ENCODE measurements around the gene KIF2A. TPM values are rescaled to one million over a fixed set of nuclear protein-coding genes. Genes with fewer than 3 reads are reported as not detected.
"Not testable (repeated sequence)": the region's sequence is repeated elsewhere in the genome, so short reads cannot be mapped to it uniquely, and the experiment has no call there.

The KIF2A gene
- polyA plus RNA-seq, 1 donor: 38.6 TPM

GRCh38 chr5:62288118-62288517 lies 17.9 kb upstream of the KIF2A start:
- Histone ChIP-seq H3K4me1 (ENCODE audit: control insufficient read depth, insufficient read depth, low read length) (peaks cover 21% of the 10 kb centered on the region), H3K36me3 (ENCODE audit: control insufficient read depth, insufficient read depth, low read length) (no peaks in the 10 kb centered on the region), H3K4me3 (ENCODE audit: low read length) (no peak overlapping the region), H3K27me3 (ENCODE audit: control insufficient read depth, insufficient read depth, low read length) (no peaks in the 10 kb centered on the region), H3K27ac (ENCODE audit: low read length) (no peak overlapping the region), H3K9me3 (ENCODE audit: control insufficient read depth, low read depth, low read length) (peaks cover 3% of the 10 kb centered on the region)
- DNase-seq: no peak
- WGBS (ENCODE audit: insufficient coverage, low lambda C conversion rate): no CpG with 5 or more reads among the region's 1 CpG

DNA sequence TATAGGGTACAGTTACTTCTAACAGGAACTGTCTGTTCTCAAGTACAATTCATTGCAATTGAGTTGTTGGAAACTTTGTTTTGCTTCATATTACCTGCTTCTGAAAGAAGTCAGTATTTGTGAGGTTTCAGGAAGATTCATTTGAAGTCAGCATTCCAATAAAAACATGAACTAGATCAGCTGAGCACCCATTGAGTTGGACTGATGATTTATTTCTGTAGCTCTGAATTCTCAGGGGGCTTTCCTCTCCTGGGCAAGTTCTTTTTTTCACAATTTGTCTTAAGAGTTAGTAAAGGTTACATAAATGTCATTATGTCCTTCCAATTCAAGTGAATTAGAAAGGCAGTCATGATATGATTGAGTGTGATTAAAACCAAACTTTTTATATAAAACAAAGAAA lies 16.2 kb upstream of the KIF2A start:
- Histone ChIP-seq H3K27me3 (ENCODE audit: control insufficient read depth, insufficient read depth, low read length) (no peaks in the 10 kb centered on the region), H3K4me3 (ENCODE audit: low read length) (no peak overlapping the region), H3K36me3 (ENCODE audit: control insufficient read depth, insufficient read depth, low read length) (no peaks in the 10 kb centered on the region), H3K9me3 (ENCODE audit: control insufficient read depth, low read depth, low read length) (peaks cover 3% of the 10 kb centered on the region), H3K27ac (ENCODE audit: low read length) (no peak overlapping the region), H3K4me1 (ENCODE audit: control insufficient read depth, insufficient read depth, low read length) (peaks cover 10% of the 10 kb centered on the region)
- DNase-seq: no peak

DNA sequence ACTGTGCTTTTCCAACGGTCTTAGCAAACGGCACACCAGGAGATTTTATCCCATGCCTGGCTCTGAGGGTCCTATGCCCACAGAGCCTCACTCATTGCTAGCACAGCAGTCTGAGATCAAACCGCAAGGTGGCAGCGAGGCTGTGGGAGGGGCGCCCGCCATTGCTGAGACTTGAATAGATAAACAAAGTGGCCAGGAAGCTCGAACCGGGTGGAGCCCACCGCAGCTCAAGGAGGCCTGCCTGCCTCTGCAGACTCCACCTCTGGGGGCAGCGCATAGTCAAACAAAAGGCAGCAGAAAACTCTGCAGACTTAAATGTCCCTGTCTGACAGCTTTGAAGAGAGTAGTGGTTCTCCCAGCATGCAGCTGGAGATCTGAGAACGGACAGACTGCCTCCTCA lies 14.2 kb upstream of the KIF2A start:
- not testable (repeated sequence) for H3K9me3 ChIP-seq (ENCODE audit: control insufficient read depth, low read depth, low read length); H3K36me3 ChIP-seq (ENCODE audit: control insufficient read depth, insufficient read depth, low read length); H3K4me1 ChIP-seq (ENCODE audit: control insufficient read depth, insufficient read depth, low read length); H3K27ac ChIP-seq (ENCODE audit: low read length); H3K4me3 ChIP-seq (ENCODE audit: low read length); H3K27me3 ChIP-seq (ENCODE audit: control insufficient read depth, insufficient read depth, low read length); DNase-seq
- no CpG with 5 or more reads among the region's 11 CpGs for WGBS (ENCODE audit: insufficient coverage, low lambda C conversion rate)

- Histone ChIP-seq H3K27me3 (ENCODE audit: control insufficient read depth, insufficient read depth, low read length) (no peaks in the 10 kb centered on the region), H3K36me3 (ENCODE audit: control insufficient read depth, insufficient read depth, low read length) (no peaks in the 10 kb centered on the region), H3K4me1 (ENCODE audit: control insufficient read depth, insufficient read depth, low read length) (no peaks in the 10 kb centered on the region), H3K4me3 (ENCODE audit: low read length) (no peak overlapping the region), H3K27ac (ENCODE audit: low read length) (no peak overlapping the region), H3K9me3 (ENCODE audit: control insufficient read depth, low read depth, low read length) (no peaks in the 10 kb centered on the region)
- no peak for DNase-seq
- 83% methylated on average over 2 of the region's 2 CpGs for WGBS (ENCODE audit: insufficient coverage, low lambda C conversion rate)
Observed at GRCh38 chr5:62296998-62297397, 9.0 kb upstream of the KIF2A start.

- H3K4me3 ChIP-seq (ENCODE audit: low read length): no peak overlapping the region
- H3K27ac ChIP-seq (ENCODE audit: low read length): no peak overlapping the region
- no peak for DNase-seq
- no peaks in the 10 kb centered on the region for H3K9me3 ChIP-seq (ENCODE audit: control insufficient read depth, low read depth, low read length)
- H3K36me3 ChIP-seq (ENCODE audit: control insufficient read depth, insufficient read depth, low read length): no peaks in the 10 kb centered on the region
- no peaks in the 10 kb centered on the region for H3K4me1 ChIP-seq (ENCODE audit: control insufficient read depth, insufficient read depth, low read length)
- H3K27me3 ChIP-seq (ENCODE audit: control insufficient read depth, insufficient read depth, low read length): no peaks in the 10 kb centered on the region
- no CpG with 5 or more reads among the region's 3 CpGs for WGBS (ENCODE audit: insufficient coverage, low lambda C conversion rate)
Observed at GRCh38 chr5:62298118-62298517, 7.9 kb upstream of the KIF2A start.

DNA sequence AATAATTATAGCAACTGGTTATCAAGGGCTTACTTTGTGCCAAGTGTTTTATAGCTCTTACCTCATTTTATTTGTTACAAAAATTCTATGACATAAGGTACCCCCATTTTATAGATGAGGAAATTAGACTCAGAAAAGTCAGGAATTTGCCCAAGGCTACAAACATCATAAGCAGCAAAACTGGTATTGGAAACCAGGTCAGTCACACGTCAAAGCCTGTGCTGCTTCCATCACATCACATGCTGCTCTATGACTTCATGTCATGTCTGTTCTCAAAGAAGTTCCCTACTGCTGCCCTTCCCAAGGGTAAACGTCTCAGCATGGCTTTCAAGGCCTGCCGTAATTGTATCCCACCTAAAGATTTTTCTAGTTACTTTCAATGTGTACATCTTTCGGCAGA lies 6.9 kb upstream of the KIF2A start:
- Histone ChIP-seq H3K9me3 (ENCODE audit: control insufficient read depth, low read depth, low read length) (no peaks in the 10 kb centered on the region), H3K4me3 (ENCODE audit: low read length) (no peak overlapping the region), H3K27ac (ENCODE audit: low read length) (no peak overlapping the region), H3K27me3 (ENCODE audit: control insufficient read depth, insufficient read depth, low read length) (no peaks in the 10 kb centered on the region), H3K4me1 (ENCODE audit: control insufficient read depth, insufficient read depth, low read length) (no peaks in the 10 kb centered on the region), H3K36me3 (ENCODE audit: control insufficient read depth, insufficient read depth, low read length) (no peaks in the 10 kb centered on the region)
- no peak for DNase-seq
- 89% methylated on average over 1 of the region's 4 CpGs for WGBS (ENCODE audit: insufficient coverage, low lambda C conversion rate)

- no peak overlapping the region for H3K4me3 ChIP-seq (ENCODE audit: low read length)
- no peaks in the 10 kb centered on the region for H3K9me3 ChIP-seq (ENCODE audit: control insufficient read depth, low read depth, low read length)
- H3K4me1 ChIP-seq (ENCODE audit: control insufficient read depth, insufficient read depth, low read length): no peaks in the 10 kb centered on the region
- DNase-seq: no peak
- WGBS (ENCODE audit: insufficient coverage, low lambda C conversion rate): 67% methylated on average over 1 of the region's 1 CpG
- H3K27me3 ChIP-seq (ENCODE audit: control insufficient read depth, insufficient read depth, low read length): no peaks in the 10 kb centered on the region
- no peak overlapping the region for H3K27ac ChIP-seq (ENCODE audit: low read length)
- H3K36me3 ChIP-seq (ENCODE audit: control insufficient read depth, insufficient read depth, low read length): no peaks in the 10 kb centered on the region
Observed at GRCh38 chr5:62299600-62299999, 6.4 kb upstream of the KIF2A start.

- Histone ChIP-seq H3K4me1 (ENCODE audit: control insufficient read depth, insufficient read depth, low read length) (peaks cover 5% of the 10 kb centered on the region), H3K4me3 (ENCODE audit: low read length) (peak overlapping the region; percentile 64), H3K36me3 (ENCODE audit: control insufficient read depth, insufficient read depth, low read length) (no peaks in the 10 kb centered on the region), H3K9me3 (ENCODE audit: control insufficient read depth, low read depth, low read length) (no peaks in the 10 kb centered on the region), H3K27ac (ENCODE audit: low read length) (peak overlapping the region; percentile 86), H3K27me3 (ENCODE audit: control insufficient read depth, insufficient read depth, low read length) (no peaks in the 10 kb centered on the region)
- peak in 1 of 2 donors; percentile 34 for DNase-seq
- WGBS (ENCODE audit: insufficient coverage, low lambda C conversion rate): no CpG with 5 or more reads among the region's 4 CpGs
Observed at GRCh38 chr5:62305358-62305714, 670 bp upstream of the KIF2A start.

GRCh38 chr5:62306323-62306895 lies 403 bp downstream of the KIF2A start:
- Histone ChIP-seq H3K4me1 (ENCODE audit: control insufficient read depth, insufficient read depth, low read length) (peaks cover 5% of the 10 kb centered on the region), H3K36me3 (ENCODE audit: control insufficient read depth, insufficient read depth, low read length) (no peaks in the 10 kb centered on the region), H3K4me3 (ENCODE audit: low read length) (peak overlapping the region; percentile 90), H3K9me3 (ENCODE audit: control insufficient read depth, low read depth, low read length) (no peaks in the 10 kb centered on the region), H3K27ac (ENCODE audit: low read length) (peak overlapping the region; percentile 84), H3K27me3 (ENCODE audit: control insufficient read depth, insufficient read depth, low read length) (no peaks in the 10 kb centered on the region)
- DNase-seq: peak in 1 of 2 donors; percentile 31
- no CpG with 5 or more reads among the region's 67 CpGs for WGBS (ENCODE audit: insufficient coverage, low lambda C conversion rate)

DNA sequence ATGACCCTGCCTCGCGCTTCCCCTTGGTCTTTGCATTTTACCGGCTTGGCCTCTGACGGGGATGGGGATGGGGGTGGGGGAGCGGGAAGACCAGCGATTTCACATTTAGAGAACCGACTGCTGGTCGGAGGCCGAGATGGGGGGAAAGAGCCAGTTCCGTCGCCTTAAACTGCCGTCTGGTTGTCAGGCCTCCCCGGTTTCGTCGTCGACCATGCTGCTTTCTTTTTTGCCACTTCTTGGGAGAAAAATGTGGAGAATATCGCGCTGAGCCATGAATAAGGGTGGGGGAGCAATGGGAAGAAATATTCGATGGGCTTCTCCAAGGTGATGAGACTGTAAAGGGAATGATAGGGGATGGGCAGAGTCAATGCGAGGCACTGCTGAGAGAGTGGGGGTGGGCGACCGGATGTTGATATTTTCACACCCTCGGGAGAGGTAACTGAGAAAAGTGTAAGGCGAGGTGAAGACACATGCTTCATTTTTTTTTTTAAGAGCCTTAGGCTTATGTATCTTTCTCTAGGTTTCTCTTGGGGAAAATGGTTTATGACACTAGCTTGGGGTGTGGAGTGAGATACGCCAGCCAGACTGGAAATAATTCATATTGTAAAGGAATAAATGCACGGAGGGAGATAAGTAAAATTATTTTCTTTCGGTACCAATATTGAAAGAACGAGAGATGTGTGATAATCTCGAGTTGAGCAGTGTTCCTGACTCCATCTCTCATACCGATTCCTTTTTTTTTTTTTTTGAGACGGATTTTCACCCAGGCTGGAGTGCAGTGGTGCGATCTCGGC lies 1.1 kb downstream of the KIF2A start:
- Histone ChIP-seq H3K36me3 (ENCODE audit: control insufficient read depth, insufficient read depth, low read length) (no peaks in the 10 kb centered on the region), H3K9me3 (ENCODE audit: control insufficient read depth, low read depth, low read length) (no peaks in the 10 kb centered on the region), H3K27me3 (ENCODE audit: control insufficient read depth, insufficient read depth, low read length) (no peaks in the 10 kb centered on the region), H3K27ac (ENCODE audit: low read length) (peak overlapping the region; percentile 84), H3K4me3 (ENCODE audit: low read length) (peak overlapping the region; percentile 90), H3K4me1 (ENCODE audit: control insufficient read depth, insufficient read depth, low read length) (peaks cover 5% of the 10 kb centered on the region)
- no CpG with 5 or more reads among the region's 33 CpGs for WGBS (ENCODE audit: insufficient coverage, low lambda C conversion rate)
- DNase-seq: peak in 1 of 2 donors; percentile 67

- H3K9me3 ChIP-seq (ENCODE audit: control insufficient read depth, low read depth, low read length): no peaks in the 10 kb centered on the region
- 67% methylated on average over 2 of the region's 6 CpGs for WGBS (ENCODE audit: insufficient coverage, low lambda C conversion rate)
- no peak overlapping the region for H3K27ac ChIP-seq (ENCODE audit: low read length)
- no peak overlapping the region for H3K4me3 ChIP-seq (ENCODE audit: low read length)
- H3K36me3 ChIP-seq (ENCODE audit: control insufficient read depth, insufficient read depth, low read length): no peaks in the 10 kb centered on the region
- H3K4me1 ChIP-seq (ENCODE audit: control insufficient read depth, insufficient read depth, low read length): peaks cover 5% of the 10 kb centered on the region
- no peaks in the 10 kb centered on the region for H3K27me3 ChIP-seq (ENCODE audit: control insufficient read depth, insufficient read depth, low read length)
- no peak for DNase-seq
Observed at GRCh38 chr5:62308439-62308838, 2.4 kb downstream of the KIF2A start.
